Spleen (tissue), 7 donors: Measurements from ENCODE around the gene BMP2.

Experiments
- POLR2A ChIP-seq, 3 donors: fragments of 450-650 bp; IDR thresholded peaks; one replicate each; pipeline ENCODE4 v1.5.1; 2017; ENCODE audit warnings: antibody characterized with exemption in 3 of 3, mild to moderate bottlenecking in 1 of 3
- TF ChIP-seq, protein P1 (sequence below), 11 experiments: fragments of 200-600 bp in 7 of 11; fragments of 450-650 bp in 4 of 11; sonication (generic) in 4 of 11; IDR thresholded peaks in 8 of 11; conservative IDR thresholded peaks in 3 of 11; 1 replicate in 7 of 11; 2 replicates in 4 of 11; pipeline versions ENCODE4 v1.4.0 to v1.8.0; 2016 to 2021; ENCODE audit warnings: antibody characterized with exemption in 11 of 11, inconsistent platforms in 4 of 11, mild to moderate bottlenecking in 1 of 11
- donor health status: DM: no; HTN: no; CAD: no; lungs with moderate emphysema.
- donor health status: DM: no; HTN: no; CAD: no.
- donor health status: DM: no; HTN: no; CAD: no.

- TF ChIP-seq, protein P1, sequence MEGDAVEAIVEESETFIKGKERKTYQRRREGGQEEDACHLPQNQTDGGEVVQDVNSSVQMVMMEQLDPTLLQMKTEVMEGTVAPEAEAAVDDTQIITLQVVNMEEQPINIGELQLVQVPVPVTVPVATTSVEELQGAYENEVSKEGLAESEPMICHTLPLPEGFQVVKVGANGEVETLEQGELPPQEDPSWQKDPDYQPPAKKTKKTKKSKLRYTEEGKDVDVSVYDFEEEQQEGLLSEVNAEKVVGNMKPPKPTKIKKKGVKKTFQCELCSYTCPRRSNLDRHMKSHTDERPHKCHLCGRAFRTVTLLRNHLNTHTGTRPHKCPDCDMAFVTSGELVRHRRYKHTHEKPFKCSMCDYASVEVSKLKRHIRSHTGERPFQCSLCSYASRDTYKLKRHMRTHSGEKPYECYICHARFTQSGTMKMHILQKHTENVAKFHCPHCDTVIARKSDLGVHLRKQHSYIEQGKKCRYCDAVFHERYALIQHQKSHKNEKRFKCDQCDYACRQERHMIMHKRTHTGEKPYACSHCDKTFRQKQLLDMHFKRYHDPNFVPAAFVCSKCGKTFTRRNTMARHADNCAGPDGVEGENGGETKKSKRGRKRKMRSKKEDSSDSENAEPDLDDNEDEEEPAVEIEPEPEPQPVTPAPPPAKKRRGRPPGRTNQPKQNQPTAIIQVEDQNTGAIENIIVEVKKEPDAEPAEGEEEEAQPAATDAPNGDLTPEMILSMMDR (IDR thresholded peaks at IDR 0.05 in 8 of 11, conservative IDR thresholded peaks at IDR 0.05 in 3 of 11): no peak
- TF ChIP-seq POLR2A (IDR thresholded peaks at IDR 0.05): no peak
Measured at GRCh38 chr20:6730672-6731328, 36.7 kb upstream of the BMP2 start.
